Stomach smooth muscle (tissue), 2 donors: ENCODE data around the gene CSTB.

Experiments
- H3K27ac ChIP-seq: one replicate; pipeline ENCODE4 v1.7.0; 2013; ENCODE audit warnings: mild to moderate bottlenecking, low read length, inconsistent platforms
- H3K27me3 ChIP-seq, 2 donors: one replicate each; pipeline ENCODE4 v1.7.0; 2013; ENCODE audit warnings: low read length in 2 of 2; ENCODE audit not compliant: insufficient read depth in 2 of 2, control insufficient read depth in 1 of 2
- H3K36me3 ChIP-seq, 2 donors: one replicate each; pipeline ENCODE4 v1.7.0; 2013; ENCODE audit warnings: low read length in 2 of 2; ENCODE audit not compliant: control insufficient read depth in 2 of 2, insufficient read depth in 2 of 2
- H3K4me1 ChIP-seq: one replicate; pipeline ENCODE4 v1.7.0; 2013; ENCODE audit warnings: low read length; ENCODE audit not compliant: control insufficient read depth, insufficient read depth
- H3K4me3 ChIP-seq, 2 donors: one replicate each; pipeline ENCODE4 v1.7.0; 2013; ENCODE audit warnings: low read length in 2 of 2
- H3K9ac ChIP-seq, 2 donors: one replicate each; pipeline ENCODE4 v1.7.0; 2013; ENCODE audit warnings: low read length in 2 of 2, mild to moderate bottlenecking in 1 of 2
- H3K9me3 ChIP-seq, 2 donors: one replicate each; pipeline ENCODE4 v1.7.0; 2013; ENCODE audit warnings: low read length in 2 of 2; ENCODE audit not compliant: control insufficient read depth in 2 of 2
- donor health status: healthy.
- donor health status: Pancreatic carcinoma.

The CSTB gene

GRCh38 chr21:43744725-43745124 is 31.4 kb downstream of the CSTB start:
- Histone ChIP-seq H3K9me3 (no peaks in the 10 kb centered on the region), H3K27me3 (no peaks in the 10 kb centered on the region), H3K4me3 (no peak overlapping the region), H3K36me3 (peaks cover 12 to 17% of the 10 kb centered on the region in 2 donors), H3K27ac (no peak overlapping the region), H3K9ac (no peak overlapping the region), H3K4me1 (peaks cover 3% of the 10 kb centered on the region)

DNA sequence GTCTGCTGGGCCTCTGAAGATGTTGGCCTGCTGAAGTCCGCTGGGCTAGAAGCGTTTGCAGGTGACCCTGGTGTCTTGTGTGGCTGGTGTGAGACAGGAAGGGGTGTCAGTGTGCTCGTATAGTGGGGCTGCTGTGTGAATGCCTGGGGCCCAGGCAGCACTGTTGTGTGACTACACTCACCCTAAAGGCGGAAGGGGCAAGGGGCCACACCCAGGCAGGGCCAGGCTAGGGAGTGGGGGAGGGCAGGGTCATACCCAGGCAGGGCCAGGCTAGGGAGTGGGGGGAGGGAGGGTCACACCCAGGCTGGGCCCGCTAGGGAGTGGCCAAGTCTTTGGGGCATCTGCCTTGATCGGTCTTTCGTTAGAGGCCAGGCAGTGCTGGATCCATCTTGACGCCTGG is 32.2 kb downstream of the CSTB start:
- H3K9me3 ChIP-seq: no peaks in the 10 kb centered on the region
- H3K4me1 ChIP-seq: peaks cover 3% of the 10 kb centered on the region
- no peak overlapping the region for H3K4me3 ChIP-seq
- peaks cover 12 to 17% of the 10 kb centered on the region in 2 donors for H3K36me3 ChIP-seq
- no peak overlapping the region for H3K9ac ChIP-seq
- H3K27me3 ChIP-seq: no peaks in the 10 kb centered on the region
- no peak overlapping the region for H3K27ac ChIP-seq

- no peaks in the 10 kb centered on the region for H3K27me3 ChIP-seq
- peaks cover 12 to 14% of the 10 kb centered on the region in 2 donors for H3K36me3 ChIP-seq
- H3K4me3 ChIP-seq: no peak overlapping the region
- no peak overlapping the region for H3K27ac ChIP-seq
- no peak overlapping the region for H3K9ac ChIP-seq
- H3K9me3 ChIP-seq: no peaks in the 10 kb centered on the region
- H3K4me1 ChIP-seq: peaks cover 3% of the 10 kb centered on the region
Measured at GRCh38 chr21:43741423-43742096, 34.5 kb downstream of the CSTB start.

GRCh38 chr21:43740497-43741156 is 35.5 kb downstream of the CSTB start:
- peaks cover 3% of the 10 kb centered on the region for H3K4me1 ChIP-seq
- H3K9me3 ChIP-seq: no peaks in the 10 kb centered on the region
- H3K9ac ChIP-seq: no peak overlapping the region
- no peaks in the 10 kb centered on the region for H3K27me3 ChIP-seq
- H3K36me3 ChIP-seq: peaks cover 9 to 12% of the 10 kb centered on the region in 2 donors
- H3K4me3 ChIP-seq: peak overlapping the region in 1 of 2 donors; percentile 44
- peak overlapping the region; percentile 62 for H3K27ac ChIP-seq

DNA sequence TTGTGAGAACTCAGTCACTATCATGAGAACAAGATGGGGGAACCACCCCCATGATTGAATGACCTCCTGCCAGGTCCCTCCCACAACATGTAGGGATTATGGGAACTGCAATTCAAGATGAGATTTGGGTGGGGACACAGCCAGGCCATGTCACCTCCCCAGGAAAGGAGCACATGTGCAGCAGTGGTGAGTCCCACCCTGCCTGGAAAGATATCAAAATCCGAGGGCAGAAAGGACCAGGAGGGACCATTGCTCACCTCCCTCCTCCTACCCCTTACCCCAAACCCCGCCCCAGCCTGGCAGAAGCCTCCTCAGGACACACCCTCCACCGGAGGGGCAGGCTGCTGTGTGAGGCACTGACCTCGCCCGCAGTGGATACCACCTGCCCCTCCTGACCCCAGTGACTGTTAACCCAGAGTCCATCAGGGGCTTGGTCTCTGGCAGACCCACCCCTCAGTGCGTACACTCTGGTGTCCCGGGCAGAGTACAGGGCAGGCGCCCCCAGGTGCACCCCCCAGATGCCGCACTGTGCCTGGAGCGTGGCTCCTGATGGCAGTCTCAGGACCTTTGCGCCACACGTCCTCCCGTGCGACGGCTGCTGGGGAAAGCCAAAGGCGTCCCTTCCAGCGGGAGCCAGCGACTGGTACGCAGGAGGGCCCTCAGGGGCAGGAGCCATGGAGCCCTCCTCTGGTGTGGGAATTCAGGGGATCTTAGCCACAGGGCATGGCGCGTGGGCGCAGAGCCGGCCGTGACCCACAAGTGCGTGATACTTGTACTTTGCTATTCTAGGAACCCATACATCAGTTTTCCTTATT is 36.3 kb downstream of the CSTB start:
- Histone ChIP-seq H3K36me3 (peaks cover 8 to 11% of the 10 kb centered on the region in 2 donors), H3K4me1 (peaks cover 3% of the 10 kb centered on the region), H3K4me3 (no peak overlapping the region), H3K27me3 (no peaks in the 10 kb centered on the region), H3K9me3 (no peaks in the 10 kb centered on the region), H3K9ac (no peak overlapping the region), H3K27ac (no peak overlapping the region)

GRCh38 chr21:43737158-43737950 is 38.8 kb downstream of the CSTB start:
- Histone ChIP-seq H3K4me1 (peaks cover 9% of the 10 kb centered on the region), H3K27ac (no peak overlapping the region), H3K36me3 (peaks cover 2 to 4% of the 10 kb centered on the region in 2 donors)

GRCh38 chr21:43736224-43736883 is 39.8 kb downstream of the CSTB start:
- Histone ChIP-seq H3K27ac (no peak overlapping the region), H3K4me3 (no peak overlapping the region), H3K36me3 (peaks cover 3 to 4% of the 10 kb centered on the region in 2 donors), H3K9me3 (no peaks in the 10 kb centered on the region), H3K9ac (no peak overlapping the region), H3K27me3 (no peaks in the 10 kb centered on the region), H3K4me1 (peaks cover 6% of the 10 kb centered on the region)

More at GRCh38 chr21:43737158-43737950, 38.8 kb downstream of the CSTB start:
- H3K4me3 ChIP-seq: no peak overlapping the region
- H3K27me3 ChIP-seq: no peaks in the 10 kb centered on the region
- no peaks in the 10 kb centered on the region for H3K9me3 ChIP-seq
- no peak overlapping the region for H3K9ac ChIP-seq

GRCh38 chr21:43735236-43736091 is 40.6 kb downstream of the CSTB start:
- Histone ChIP-seq H3K9me3 (no peaks in the 10 kb centered on the region), H3K4me3 (no peak overlapping the region), H3K4me1 (peaks cover 6% of the 10 kb centered on the region), H3K9ac (no peak overlapping the region), H3K36me3 (peaks cover 3 to 4% of the 10 kb centered on the region in 2 donors), H3K27ac (no peak overlapping the region), H3K27me3 (no peaks in the 10 kb centered on the region)

DNA sequence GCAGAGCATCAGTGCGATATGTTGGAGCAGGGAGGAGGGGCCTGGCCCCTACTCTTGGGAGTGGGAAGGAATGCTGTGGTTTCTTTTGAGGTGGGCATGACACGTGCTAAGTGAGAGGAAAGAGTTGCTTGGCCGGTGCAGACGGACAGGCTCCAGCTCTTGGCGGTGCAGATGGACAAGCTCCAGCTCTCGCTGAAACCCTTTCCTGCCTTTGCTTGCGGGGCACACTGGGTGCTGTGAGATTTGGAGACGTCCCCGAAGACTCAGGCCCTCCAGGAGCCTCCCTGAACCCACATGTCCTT is 41.2 kb downstream of the CSTB start:
- Histone ChIP-seq H3K36me3 (peaks cover 3 to 4% of the 10 kb centered on the region in 2 donors), H3K9ac (no peak overlapping the region), H3K4me1 (peaks cover 6% of the 10 kb centered on the region), H3K4me3 (no peak overlapping the region), H3K9me3 (no peaks in the 10 kb centered on the region), H3K27me3 (no peaks in the 10 kb centered on the region), H3K27ac (no peak overlapping the region)
